Stomach (tissue), 9 donors: ENCODE data around the gene ERC2. TPM values are rescaled to one million over a fixed set of nuclear protein-coding genes. Genes with fewer than 3 reads are reported as not detected.

ENCODE experiments used
- DNase-seq, 2 donors: peaks; one replicate each; pipeline versions ENCODE4 v3.0.0 to v3.0.0-alpha.2; 2013 to 2019
- H3K27ac ChIP-seq, 5 donors: fragments of 200-600 bp in 4 of 5; sonication (generic) in 4 of 5; one replicate each; pipeline ENCODE4 v1.5.1; 2013 to 2019; ENCODE audit warnings: mild to moderate bottlenecking in 1 of 5, moderate library complexity in 1 of 5
- H3K27me3 ChIP-seq, 3 donors: fragments of 200-600 bp; sonication (generic); one replicate each; pipeline ENCODE4 v1.5.1; 2017 to 2019; ENCODE audit warnings: mixed run types in 1 of 3
- H3K36me3 ChIP-seq, 4 donors: fragments of 200-600 bp; sonication (generic); 1 replicate in 3 of 4; 2 replicates in 1 of 4; pipeline ENCODE4 v1.5.1; 2016 to 2019
- H3K4me1 ChIP-seq, 4 donors: fragments of 200-600 bp; sonication (generic); one replicate each; pipeline ENCODE4 v1.5.1; 2016 to 2019
- H3K4me3 ChIP-seq, 4 donors: fragments of 200-600 bp; sonication (generic) in 3 of 4; one replicate each; pipeline ENCODE4 v1.5.1; 2016 to 2019; ENCODE audit warnings: mild to moderate bottlenecking in 1 of 4
- H3K9me3 ChIP-seq, 4 donors: fragments of 200-600 bp; sonication (generic); one replicate each; pipeline ENCODE4 v1.5.1; 2016 to 2019
- EP300 ChIP-seq: sonication (generic); formaldehyde crosslinking; IDR thresholded peaks from one replicate; pipeline ENCODE4 v1.6.1; 2017; ENCODE audit warnings: antibody characterized with exemption
- POLR2A ChIP-seq, 4 donors: fragments of 450-650 bp; IDR thresholded peaks; one replicate each; pipeline ENCODE4 v1.6.1; 2016; ENCODE audit warnings: antibody characterized with exemption in 4 of 4, control low read depth in 2 of 4, mild to moderate bottlenecking in 1 of 4, moderate library complexity in 1 of 4
- POLR2AphosphoS5 ChIP-seq, 3 donors: sonication (generic); formaldehyde crosslinking; IDR thresholded peaks; one replicate each; pipeline ENCODE4 v1.6.1; 2016; ENCODE audit warnings: antibody characterized with exemption in 3 of 3
- WGBS, 5 donors: extraction: QIAGEN DNeasy Blood & Tissue Kit in 3 of 5; methylation state at CpG; one replicate each; pipeline versions ENCODE4 v1.1.5 to v1.1.7; 2013 to 2018; 5-methylcytosine and 5-hydroxymethylcytosine counted together
- intact Hi-C: fragments of 100-400 bp; cut with DNase I; formaldehyde crosslinking; loops from one replicate; pipeline ENCODE4 v1.15.1; 2023; ENCODE audit warnings: low total_unique reads
- polyA plus RNA-seq, 3 donors: library from polyadenylated mRNA; stranded (reverse); fragments of 200-250 nt; gene quantifications; one replicate each; pipeline ENCODE4 v1.2.3, GENCODE V29; 2013
- total RNA-seq, 5 donors: library from RNA; depleted of rRNA; stranded (reverse); fragments of >200 nt; gene quantifications; one replicate each; pipeline versions ENCODE4 v1.1.0 to v1.2.3, GENCODE V29; 2014 to 2016
- TF ChIP-seq, protein P1 (sequence below), 7 experiments: fragments of 450-650 bp in 4 of 7; fragments of 200-600 bp in 3 of 7; sonication (generic) in 3 of 7; IDR thresholded peaks; one replicate each; pipeline ENCODE4 v1.5.1; 2016 to 2019; ENCODE audit warnings: antibody characterized with exemption in 7 of 7, control low read depth in 2 of 7, mild to moderate bottlenecking in 1 of 7
- donor health status: healthy with polysubstance abuse.
- donor health status: Bipolar disorder and iron deficiency.
- donor health status: healthy.

Gene ERC2
- total and polyA plus RNA-seq, 8 donors, result 0.43 to 3.1 (median 1.3) TPM; not detected in 2

GRCh38 chr3:55779543-55779942 is 688.7 kb downstream of the ERC2 start:
- no peaks in the 10 kb centered on the region for H3K9me3 ChIP-seq
- H3K36me3 ChIP-seq, result no peaks in the 10 kb centered on the region
- no peak for DNase-seq
- intact Hi-C loops, result no loop called here
- no peaks in the 10 kb centered on the region for H3K27me3 ChIP-seq
- no peak overlapping the region for H3K27ac ChIP-seq
- H3K4me3 ChIP-seq, result no peak overlapping the region
- WGBS, 5 donors, result 32 to 49% (median 44%) methylated on average over 5 of the region's 5 CpGs
- TF ChIP-seq POLR2AphosphoS5 (IDR thresholded peaks at IDR 0.05), result no peak
- TF ChIP-seq, protein P1, sequence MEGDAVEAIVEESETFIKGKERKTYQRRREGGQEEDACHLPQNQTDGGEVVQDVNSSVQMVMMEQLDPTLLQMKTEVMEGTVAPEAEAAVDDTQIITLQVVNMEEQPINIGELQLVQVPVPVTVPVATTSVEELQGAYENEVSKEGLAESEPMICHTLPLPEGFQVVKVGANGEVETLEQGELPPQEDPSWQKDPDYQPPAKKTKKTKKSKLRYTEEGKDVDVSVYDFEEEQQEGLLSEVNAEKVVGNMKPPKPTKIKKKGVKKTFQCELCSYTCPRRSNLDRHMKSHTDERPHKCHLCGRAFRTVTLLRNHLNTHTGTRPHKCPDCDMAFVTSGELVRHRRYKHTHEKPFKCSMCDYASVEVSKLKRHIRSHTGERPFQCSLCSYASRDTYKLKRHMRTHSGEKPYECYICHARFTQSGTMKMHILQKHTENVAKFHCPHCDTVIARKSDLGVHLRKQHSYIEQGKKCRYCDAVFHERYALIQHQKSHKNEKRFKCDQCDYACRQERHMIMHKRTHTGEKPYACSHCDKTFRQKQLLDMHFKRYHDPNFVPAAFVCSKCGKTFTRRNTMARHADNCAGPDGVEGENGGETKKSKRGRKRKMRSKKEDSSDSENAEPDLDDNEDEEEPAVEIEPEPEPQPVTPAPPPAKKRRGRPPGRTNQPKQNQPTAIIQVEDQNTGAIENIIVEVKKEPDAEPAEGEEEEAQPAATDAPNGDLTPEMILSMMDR (IDR thresholded peaks at IDR 0.05), result no peak
- peaks cover 0 to 4% (median 0%) of the 10 kb centered on the region in 4 donors for H3K4me1 ChIP-seq

DNA sequence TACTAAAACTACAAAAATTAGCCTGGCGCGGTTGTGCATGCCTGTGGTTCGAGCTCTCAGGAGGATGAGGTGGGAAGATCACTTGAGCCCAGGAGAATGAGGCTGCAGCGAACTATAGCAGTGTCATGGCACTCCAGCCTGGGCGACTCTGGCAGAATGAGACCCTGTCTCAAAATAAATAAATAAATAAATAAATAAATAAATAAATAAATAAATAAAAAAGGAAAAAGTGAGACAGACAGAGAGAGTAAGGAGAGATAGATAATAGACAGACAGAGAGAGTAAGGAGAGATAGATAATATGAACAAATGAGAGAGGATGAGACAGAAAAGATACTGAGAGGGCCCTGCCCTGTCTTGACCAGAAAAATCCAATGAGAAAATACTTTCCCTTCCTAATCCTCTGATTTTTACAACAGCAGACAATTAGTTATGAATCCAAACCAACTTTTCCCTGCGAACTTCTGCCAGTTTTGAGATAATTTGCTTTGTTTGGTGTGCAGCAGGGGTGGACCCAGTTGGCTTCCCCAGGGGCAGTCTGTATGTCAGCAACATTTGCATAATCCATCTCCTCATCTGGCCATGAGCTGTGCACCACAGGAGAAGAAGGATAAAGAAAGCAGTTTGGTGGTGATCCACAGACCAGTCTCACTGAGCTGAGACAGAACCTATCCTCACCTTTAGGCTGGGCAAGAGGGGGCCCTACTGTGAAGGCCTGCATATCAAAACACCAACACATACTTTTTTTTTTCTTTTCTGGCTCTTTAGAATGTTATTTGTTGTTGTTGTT is 692.7 kb downstream of the ERC2 start:
- intact Hi-C loops, result no loop called here
- H3K27me3 ChIP-seq, result no peaks in the 10 kb centered on the region
- DNase-seq, result no peak
- H3K36me3 ChIP-seq, result no peaks in the 10 kb centered on the region
- H3K4me1 ChIP-seq, result no peaks in the 10 kb centered on the region
- WGBS, 5 donors, result 89 to 98% (median 92%) methylated on average over 6 of the region's 6 CpGs
- no peaks in the 10 kb centered on the region for H3K9me3 ChIP-seq
- no peak for TF ChIP-seq POLR2A (IDR thresholded peaks at IDR 0.05)
- TF ChIP-seq, protein P1 (IDR thresholded peaks at IDR 0.05), result no peak
- TF ChIP-seq EP300, result no peak
- no peak overlapping the region for H3K27ac ChIP-seq
- H3K4me3 ChIP-seq, result no peak overlapping the region

DNA sequence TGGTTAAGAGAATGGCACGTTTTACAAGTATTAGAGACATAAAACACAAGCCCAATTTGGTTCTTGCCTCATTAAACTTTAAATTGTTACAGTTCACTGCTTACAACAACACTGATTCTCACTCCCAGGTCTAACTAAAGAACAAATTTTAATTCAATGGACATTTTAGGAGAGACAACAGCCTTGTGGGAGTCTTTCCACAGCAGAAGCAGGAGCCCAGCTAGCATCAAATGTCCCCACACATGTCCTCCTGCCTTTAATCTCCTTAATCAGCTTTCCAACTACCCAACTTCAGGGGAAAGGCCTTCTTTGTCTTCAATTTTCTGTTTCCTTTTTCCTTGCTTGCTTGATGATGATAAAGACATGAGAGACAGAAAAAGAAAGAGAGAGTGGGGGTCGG is 693.4 kb downstream of the ERC2 start:
- Histone ChIP-seq H3K9me3 (no peaks in the 10 kb centered on the region), H3K36me3 (no peaks in the 10 kb centered on the region), H3K4me1 (no peaks in the 10 kb centered on the region), H3K27ac (no peak overlapping the region), H3K4me3 (no peak overlapping the region), H3K27me3 (no peaks in the 10 kb centered on the region)
- 70 to 87% (median 74%) methylated on average over 2 of the region's 2 CpGs for WGBS, 5 donors
- intact Hi-C loops, result no loop called here
- DNase-seq, result no peak
- TF ChIP-seq POLR2A (IDR thresholded peaks at IDR 0.05) (no peak), POLR2AphosphoS5 (IDR thresholded peaks at IDR 0.05) (no peak), EP300 (no peak)
- TF ChIP-seq, protein P1 (IDR thresholded peaks at IDR 0.05), result no peak

GRCh38 chr3:55771503-55771902 is 696.8 kb downstream of the ERC2 start:
- no peak overlapping the region for H3K27ac ChIP-seq
- no peak overlapping the region for H3K4me3 ChIP-seq
- 90 to 95% (median 91%) methylated on average over 2 of the region's 2 CpGs for WGBS, 5 donors
- H3K4me1 ChIP-seq, result peaks cover 0 to 2% (median under 1%) of the 10 kb centered on the region in 4 donors
- H3K9me3 ChIP-seq, result no peaks in the 10 kb centered on the region
- H3K27me3 ChIP-seq, result no peaks in the 10 kb centered on the region
- intact Hi-C loops, result no loop called here
- no peak for TF ChIP-seq POLR2AphosphoS5 (IDR thresholded peaks at IDR 0.05)
- TF ChIP-seq, protein P1 (IDR thresholded peaks at IDR 0.05), result no peak
- no peaks in the 10 kb centered on the region for H3K36me3 ChIP-seq
- no peak for DNase-seq
